Keratinocyte (primary cell): ENCODE data around the gene ZNF407.

Experiments
- CTCF ChIP-seq, 3 experiments: IDR thresholded peaks in 1 of 3; conservative IDR thresholded peaks in 1 of 3; optimal IDR thresholded peaks in 1 of 3; 2 replicates in 2 of 3; 3 replicates in 1 of 3; pipeline versions ENCODE3 to v1.5.1; 2011; ENCODE audit warnings: low read length in 3 of 3, mild to moderate bottlenecking in 3 of 3, moderate library complexity in 2 of 3, control low read depth in 1 of 3, inconsistent platforms in 1 of 3; ENCODE audit not compliant: insufficient read depth in 2 of 3; ENCODE audit errors: extremely low read depth in 1 of 3
- EZH2 ChIP-seq: IDR thresholded peaks from one replicate; pipeline ENCODE4 v1.6.1; 2012; ENCODE audit warnings: inconsistent platforms, mild to moderate bottlenecking, low read length, moderate library complexity

DNA sequence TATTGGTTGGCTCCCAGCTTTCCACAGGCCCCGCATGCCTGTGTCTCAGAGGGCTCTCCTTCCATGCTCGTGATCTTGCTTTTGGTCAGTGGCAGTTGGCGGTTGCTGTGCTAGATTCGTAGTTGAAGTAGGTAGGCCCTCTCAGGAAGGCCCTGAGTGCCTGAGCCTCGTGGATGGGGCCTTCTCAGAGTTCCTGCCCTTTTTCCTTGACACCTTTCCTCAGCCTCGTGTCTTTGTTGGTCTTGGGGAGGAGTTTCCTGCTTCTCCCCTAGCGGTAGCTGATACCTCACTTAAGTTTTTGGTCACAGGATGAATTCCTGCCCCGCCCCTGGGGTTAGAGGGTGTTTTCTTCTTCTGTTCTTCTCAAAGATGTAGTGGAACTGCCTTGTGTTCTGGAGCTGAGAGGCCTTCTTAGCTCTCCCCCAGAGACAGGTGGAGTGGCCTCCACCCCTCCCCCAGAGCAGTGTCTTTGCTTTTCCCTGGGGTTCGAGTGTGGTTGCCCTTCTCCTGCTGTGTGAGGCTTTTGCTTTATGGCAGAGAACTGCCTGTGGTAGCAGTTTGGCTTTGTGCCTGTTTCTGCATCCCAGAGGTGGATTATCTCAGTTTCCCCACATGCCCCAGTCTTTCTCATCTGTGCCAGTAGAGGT is 94.8 kb downstream of the ZNF407 start:
- no peak for TF ChIP-seq CTCF (optimal IDR thresholded peaks at IDR 0.05 in 1 of 3, IDR thresholded peaks at IDR 0.05 in 1 of 3, conservative IDR thresholded peaks at IDR 0.05 in 1 of 3; ENCODE audit: extremely low read depth in 1 of 3, insufficient read depth in 2 of 3, low read length in 3 of 3)
- no peak for TF ChIP-seq EZH2
